Hepatocyte (in vitro differentiated cells): ENCODE measurements around the gene GLRX3. TPM values are rescaled to one million over a fixed set of nuclear protein-coding genes. Genes with fewer than 3 reads are reported as not detected.

Experiments used
- DNase-seq: peaks from one replicate; pipeline ENCODE4 v3.0.0-alpha.2; 2016; ENCODE audit warnings: low spot score
- H2AFZ ChIP-seq: fragments of 200-600 bp; sonication (generic); 2 replicates; pipeline ENCODE4 v1.6.0; 2016; ENCODE audit warnings: antibody characterized with exemption, mild to moderate bottlenecking
- H3K27ac ChIP-seq: fragments of 200-600 bp; sonication (generic); 2 replicates; pipeline ENCODE4 v1.5.1; 2016; ENCODE audit warnings: mild to moderate bottlenecking
- H3K27me3 ChIP-seq: fragments of 200-600 bp; sonication (generic); 2 replicates; pipeline ENCODE4 v1.6.1; 2016
- H3K36me3 ChIP-seq: fragments of 200-600 bp; sonication (generic); replicated peaks from 2 replicates; pipeline ENCODE4 v1.5.1; 2016; ENCODE audit warnings: low read depth; ENCODE audit not compliant: insufficient read depth
- H3K4me1 ChIP-seq: fragments of 200-600 bp; sonication (generic); 2 replicates; pipeline ENCODE4 v1.5.1; 2016; ENCODE audit warnings: mild to moderate bottlenecking, moderate library complexity; ENCODE audit not compliant: insufficient read depth
- H3K4me2 ChIP-seq: fragments of 200-600 bp; sonication (generic); 2 replicates; pipeline ENCODE4 v1.6.0; 2016
- H3K4me3 ChIP-seq: fragments of 200-600 bp; sonication (generic); 2 replicates; pipeline ENCODE4 v1.5.1; 2016; ENCODE audit warnings: mild to moderate bottlenecking
- H3K79me2 ChIP-seq: fragments of 200-600 bp; sonication (generic); 2 replicates; pipeline ENCODE4 v1.6.0; 2017; ENCODE audit warnings: mild to moderate bottlenecking
- H3K9me2 ChIP-seq: fragments of 200-600 bp; sonication (generic); replicated peaks from 2 replicates; pipeline ENCODE4 v1.6.0; 2017; ENCODE audit warnings: mild to moderate bottlenecking; ENCODE audit not compliant: insufficient read depth
- H3K9me3 ChIP-seq: fragments of 200-600 bp; sonication (generic); 2 replicates; pipeline ENCODE4 v1.5.1; 2016; ENCODE audit warnings: low read depth, mild to moderate bottlenecking
- H4K20me1 ChIP-seq: fragments of 200-600 bp; sonication (generic); 2 replicates; pipeline ENCODE4 v1.6.0; 2016; ENCODE audit warnings: mild to moderate bottlenecking; ENCODE audit not compliant: insufficient read depth, poor library complexity, severe bottlenecking
- CTCF ChIP-seq: fragments of 200-600 bp; sonication (generic); IDR thresholded peaks from 2 replicates; pipeline ENCODE4 v1.5.1; 2016; ENCODE audit warnings: antibody characterized with exemption, mild to moderate bottlenecking; ENCODE audit not compliant: poor library complexity
- EZH2 ChIP-seq: fragments of 200-600 bp; sonication (generic); IDR thresholded peaks from 2 replicates; pipeline ENCODE4 v1.6.1; 2016; ENCODE audit warnings: antibody characterized with exemption, mild to moderate bottlenecking, borderline replicate concordance
- EZH2phosphoT487 ChIP-seq: fragments of 200-600 bp; sonication (generic); IDR thresholded peaks from one replicate; pipeline ENCODE4 v1.6.1; 2018; ENCODE audit warnings: antibody characterized with exemption, mild to moderate bottlenecking, low read depth, moderate library complexity; ENCODE audit not compliant: unreplicated experiment, severe bottlenecking
- WGBS: methylation state at CpG from one replicate; pipeline ENCODE4 v1.1.6; 2016; ENCODE audit warnings: low lambda C conversion rate; ENCODE audit errors: missing lambda C conversion rate; 5-methylcytosine and 5-hydroxymethylcytosine counted together
- polyA plus RNA-seq: library from polyadenylated mRNA; unstranded; fragments of >200 nt; fragmentation: Nextera tagmentation; extraction: Ambion mirVana; gene quantifications from 2 replicates; pipeline ENCODE4 v1.2.1, GENCODE V29; 2016
- total RNA-seq: library from RNA; depleted of rRNA; stranded (reverse); fragments of >200 nt; gene quantifications from 2 replicates; pipeline ENCODE4 v1.2.3, GENCODE V29; 2014

GLRX3 gene
- total and polyA plus RNA-seq, 2 experiments from 2014 or later = 90.6 to 100 TPM

DNA sequence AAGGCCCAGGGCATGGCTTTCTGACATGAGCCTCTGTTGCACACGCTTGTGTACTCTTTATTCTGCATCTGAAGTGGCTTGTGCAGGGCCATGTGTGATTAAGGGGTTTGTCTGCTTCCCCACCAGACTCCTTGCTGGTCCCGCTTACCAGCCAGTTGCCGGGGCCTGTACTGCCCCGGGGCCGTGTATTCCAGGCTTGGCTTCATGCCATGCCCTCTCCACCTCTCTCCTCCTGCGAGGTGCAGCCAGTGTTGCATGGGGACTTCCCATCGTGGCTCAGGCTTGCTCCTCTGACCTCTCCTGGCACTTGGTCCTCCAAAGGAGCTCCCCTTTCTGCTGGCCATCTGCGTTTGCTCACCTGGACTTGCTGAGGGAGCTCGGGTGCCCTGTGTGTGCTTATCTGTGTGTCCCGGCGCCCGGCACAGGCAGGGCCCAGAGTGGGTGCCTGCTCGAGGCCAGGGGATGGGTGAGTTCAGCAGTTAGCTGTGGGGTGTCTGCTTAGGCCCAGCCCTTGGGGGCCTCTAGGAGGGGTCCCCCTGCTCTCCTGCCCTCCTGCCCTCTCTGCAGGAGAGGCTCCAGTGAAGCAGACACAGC lies 14.6 kb upstream of the GLRX3 start:
- no peak overlapping the region for H2AFZ ChIP-seq

GRCh38 chr10:130127364-130128061 lies 8.7 kb upstream of the GLRX3 start:
- WGBS = 26% methylated on average over 10 of the region's 10 CpGs

More for the DNA sequence above, 14.6 kb upstream of the GLRX3 start:
- no peaks in the 10 kb centered on the region for H4K20me1 ChIP-seq
- no peaks in the 10 kb centered on the region for H3K9me3 ChIP-seq
- no peak for DNase-seq
- H3K9me2 ChIP-seq = no peaks in the 10 kb centered on the region
- H3K4me1 ChIP-seq = no peaks in the 10 kb centered on the region
- H3K4me2 ChIP-seq = no peak overlapping the region
- WGBS = 80% methylated on average over 13 of the region's 13 CpGs
- no peaks in the 10 kb centered on the region for H3K36me3 ChIP-seq
- no peak overlapping the region for H3K4me3 ChIP-seq
- no peak overlapping the region for H3K27ac ChIP-seq
- H3K27me3 ChIP-seq = no peaks in the 10 kb centered on the region
- no peak for TF ChIP-seq EZH2phosphoT487
- no peaks in the 10 kb centered on the region for H3K79me2 ChIP-seq

DNA sequence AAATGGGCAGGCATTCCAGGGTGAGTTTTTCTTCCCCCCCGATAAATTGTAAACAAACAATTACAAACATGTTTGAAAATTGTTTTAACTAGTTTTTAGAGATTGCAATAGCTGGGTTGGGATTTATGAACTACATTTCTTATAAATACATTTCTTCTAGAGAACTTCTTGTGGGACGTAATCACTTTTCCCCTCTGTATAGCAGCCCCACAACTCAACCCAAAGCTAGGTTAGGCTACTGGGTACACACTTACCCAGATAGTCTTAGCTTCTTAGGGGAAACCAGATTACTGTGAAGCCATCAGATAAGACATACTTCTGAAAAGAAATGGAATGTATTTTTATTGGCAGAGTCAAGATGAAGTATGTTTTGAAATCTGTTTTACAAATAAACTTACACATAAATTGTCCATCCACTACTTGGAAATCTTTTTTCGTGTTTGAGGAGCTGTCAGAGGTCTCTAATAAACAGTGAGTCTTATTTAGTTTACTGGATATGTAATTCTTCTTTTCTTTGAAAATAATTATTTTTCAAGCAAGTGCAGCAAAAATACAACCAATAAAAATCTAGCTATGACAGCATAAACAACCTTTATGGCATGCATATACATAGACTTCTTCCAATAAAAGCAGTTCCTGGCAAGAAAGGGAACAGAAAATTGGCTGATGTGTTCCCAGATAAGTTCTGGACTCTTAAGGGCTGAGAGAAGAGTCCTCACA lies 8.0 kb upstream of the GLRX3 start:
- no peaks in the 10 kb centered on the region for H3K27me3 ChIP-seq
- no peak for DNase-seq
- H2AFZ ChIP-seq = no peak overlapping the region
- H3K36me3 ChIP-seq = no peaks in the 10 kb centered on the region
- H3K27ac ChIP-seq = no peak overlapping the region
- H3K4me2 ChIP-seq = no peak overlapping the region
- 43% methylated on average over 3 of the region's 3 CpGs for whole genome bisulfite sequencing
- no peaks in the 10 kb centered on the region for H3K9me2 ChIP-seq
- no peaks in the 10 kb centered on the region for H4K20me1 ChIP-seq
- no peaks in the 10 kb centered on the region for H3K4me1 ChIP-seq
- no peaks in the 10 kb centered on the region for H3K9me3 ChIP-seq
- H3K79me2 ChIP-seq = no peaks in the 10 kb centered on the region
- TF ChIP-seq CTCF = no peak
- no peak for TF ChIP-seq EZH2phosphoT487
- TF ChIP-seq EZH2 = no peak
- no peak overlapping the region for H3K4me3 ChIP-seq

More at GRCh38 chr10:130127364-130128061, 8.7 kb upstream of the GLRX3 start:
- TF ChIP-seq EZH2 (no peak), CTCF (peak; percentile 74)
- H3K4me2 ChIP-seq = peak overlapping the region; percentile 57
- no peaks in the 10 kb centered on the region for H3K9me2 ChIP-seq
- H3K4me3 ChIP-seq = no peak overlapping the region
- peak; percentile 81 for DNase-seq
- H3K4me1 ChIP-seq = no peaks in the 10 kb centered on the region
- no peaks in the 10 kb centered on the region for H3K36me3 ChIP-seq
- peak overlapping the region; percentile 35 for H2AFZ ChIP-seq
- no peaks in the 10 kb centered on the region for H3K79me2 ChIP-seq
- H3K27me3 ChIP-seq = no peaks in the 10 kb centered on the region
- H4K20me1 ChIP-seq = no peaks in the 10 kb centered on the region
- H3K27ac ChIP-seq = no peak overlapping the region
- no peaks in the 10 kb centered on the region for H3K9me3 ChIP-seq

DNA sequence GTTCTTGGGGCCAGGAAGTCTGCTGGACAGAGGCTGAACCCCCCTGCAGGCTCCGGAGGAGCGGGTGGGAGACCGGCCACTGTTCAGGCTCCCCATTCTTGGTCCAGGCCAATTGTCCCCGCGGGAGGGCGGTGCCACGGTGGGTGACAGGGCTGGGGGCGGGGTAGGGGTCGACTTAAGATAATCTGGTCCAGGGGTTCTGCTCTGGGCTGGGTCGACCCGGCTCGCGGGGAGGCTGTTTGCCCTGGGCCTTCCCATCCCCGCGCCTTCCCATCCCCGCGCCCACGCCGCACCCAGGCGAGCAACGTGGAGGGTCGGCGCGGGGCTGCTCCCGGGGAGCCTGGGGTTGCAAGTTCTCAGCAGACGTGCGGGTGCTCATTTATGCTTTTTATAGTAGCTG lies 7.3 kb upstream of the GLRX3 start:
- Histone ChIP-seq H3K27me3 (no peaks in the 10 kb centered on the region), H3K79me2 (no peaks in the 10 kb centered on the region), H3K4me3 (no peak overlapping the region), H4K20me1 (no peaks in the 10 kb centered on the region), H2AFZ (no peak overlapping the region), H3K4me2 (no peak overlapping the region), H3K36me3 (no peaks in the 10 kb centered on the region), H3K4me1 (no peaks in the 10 kb centered on the region), H3K9me3 (no peaks in the 10 kb centered on the region), H3K9me2 (no peaks in the 10 kb centered on the region), H3K27ac (no peak overlapping the region)
- WGBS = 84% methylated on average over 22 of the region's 27 CpGs
- no peak for TF ChIP-seq EZH2
- no peak for TF ChIP-seq EZH2phosphoT487
- no peak for TF ChIP-seq CTCF
- no peak for DNase-seq
